ENCODE data around the gene U2AF1L4.
"Not testable (repeated sequence)": the region's sequence is repeated elsewhere in the genome, so short reads cannot be mapped to it uniquely, and the experiment has no call there.

The U2AF1L4 gene

DNA sequence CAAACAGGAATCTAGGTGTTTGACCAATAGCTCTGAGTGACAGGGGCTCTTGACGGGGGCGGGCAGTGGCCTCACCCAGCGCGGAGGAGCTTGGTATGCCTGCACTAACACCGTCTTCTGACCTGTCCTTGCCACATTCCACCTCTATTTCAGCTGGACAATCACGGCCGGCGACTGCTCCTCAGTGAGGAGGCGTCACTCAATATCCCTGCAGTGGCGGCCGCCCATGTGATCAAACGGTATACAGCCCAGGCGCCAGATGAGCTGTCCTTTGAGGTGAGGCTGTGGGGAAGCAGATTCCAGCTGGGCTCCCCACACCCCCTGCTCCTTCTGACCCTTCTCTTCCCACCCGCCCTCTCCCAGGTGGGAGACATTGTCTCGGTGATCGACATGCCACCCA lies 34.8 kb upstream of the U2AF1L4 start:
- no peak for DNase-seq

GRCh38 chr19:35779033-35779432 lies 33.8 kb upstream of the U2AF1L4 start:
- DNase-seq, result no peak

GRCh38 chr19:35777961-35778360 lies 32.7 kb upstream of the U2AF1L4 start:
- DNase-seq, result no peak

- DNase-seq, result no peak
These were observed 32.0 kb upstream of the U2AF1L4 start for GRCh38 chr19:35777086-35777841.

GRCh38 chr19:35776102-35776788 lies 31.0 kb upstream of the U2AF1L4 start:
- no peak for DNase-seq

- DNase-seq, result peak; percentile 99
These were observed 30.3 kb upstream of the U2AF1L4 start, which contains the start of gene ARHGAP33 for GRCh38 chr19:35775298-35776101. ARHGAP33 (plus strand) TSS chr19:35775564; CDS start chr19:35775659, 95 bp downstream.

GRCh38 chr19:35775046-35775297 lies 29.8 kb upstream of the U2AF1L4 start:
- no peak for DNase-seq

GRCh38 chr19:35774274-35775045 lies 29.2 kb upstream of the U2AF1L4 start:
- no peak for DNase-seq

GRCh38 chr19:35773020-35773806 lies 28.0 kb upstream of the U2AF1L4 start:
- peak; percentile 31 for DNase-seq

- DNase-seq, result not testable (repeated sequence)
These were observed 27.1 kb upstream of the U2AF1L4 start for GRCh38 chr19:35772362-35772761.

GRCh38 chr19:35768082-35768421 lies 22.8 kb upstream of the U2AF1L4 start:
- DNase-seq, result no peak

DNA sequence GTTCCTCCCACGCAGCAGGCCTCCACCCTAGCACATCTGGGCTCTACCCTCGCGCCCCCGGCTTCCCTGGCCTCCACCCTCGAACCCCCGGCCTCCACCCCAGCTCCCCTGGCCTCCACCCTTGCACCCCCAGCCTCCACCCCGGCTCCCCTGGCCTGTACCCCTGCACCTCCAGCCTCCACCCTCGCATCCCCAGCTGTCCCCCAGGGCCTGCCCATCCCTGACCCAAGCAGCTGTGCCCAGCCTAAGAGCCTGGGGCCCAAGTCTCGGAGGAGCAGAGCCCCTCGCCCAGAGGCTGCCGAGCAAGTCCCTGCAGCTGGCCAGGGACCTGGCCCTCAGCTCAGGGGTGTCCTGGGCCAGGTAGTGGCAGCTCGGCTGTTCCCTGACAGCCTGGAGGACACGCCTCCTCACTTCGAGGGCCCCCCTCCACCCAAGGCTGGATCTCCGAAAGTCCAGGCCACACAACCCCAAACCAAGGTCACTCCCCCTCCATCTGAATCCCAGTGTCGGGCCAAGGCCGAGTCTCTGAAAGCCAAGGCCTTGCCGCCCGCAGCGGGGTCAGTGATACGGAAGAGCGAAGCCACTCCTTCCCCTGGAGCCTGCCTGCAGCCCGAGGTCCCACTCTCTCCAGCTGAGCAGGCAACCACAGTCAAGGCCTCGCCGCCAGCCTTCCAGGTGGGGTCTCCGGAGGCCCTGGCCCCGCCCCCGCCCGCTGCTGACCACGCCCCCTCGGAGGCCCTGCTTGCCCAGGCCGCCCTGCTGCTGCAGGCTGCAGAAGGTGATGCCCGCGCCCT lies 22.3 kb upstream of the U2AF1L4 start:
- DNase-seq, result no peak

- DNase-seq, result no peak
These were observed 21.4 kb upstream of the U2AF1L4 start for GRCh38 chr19:35766571-35767104.

DNA sequence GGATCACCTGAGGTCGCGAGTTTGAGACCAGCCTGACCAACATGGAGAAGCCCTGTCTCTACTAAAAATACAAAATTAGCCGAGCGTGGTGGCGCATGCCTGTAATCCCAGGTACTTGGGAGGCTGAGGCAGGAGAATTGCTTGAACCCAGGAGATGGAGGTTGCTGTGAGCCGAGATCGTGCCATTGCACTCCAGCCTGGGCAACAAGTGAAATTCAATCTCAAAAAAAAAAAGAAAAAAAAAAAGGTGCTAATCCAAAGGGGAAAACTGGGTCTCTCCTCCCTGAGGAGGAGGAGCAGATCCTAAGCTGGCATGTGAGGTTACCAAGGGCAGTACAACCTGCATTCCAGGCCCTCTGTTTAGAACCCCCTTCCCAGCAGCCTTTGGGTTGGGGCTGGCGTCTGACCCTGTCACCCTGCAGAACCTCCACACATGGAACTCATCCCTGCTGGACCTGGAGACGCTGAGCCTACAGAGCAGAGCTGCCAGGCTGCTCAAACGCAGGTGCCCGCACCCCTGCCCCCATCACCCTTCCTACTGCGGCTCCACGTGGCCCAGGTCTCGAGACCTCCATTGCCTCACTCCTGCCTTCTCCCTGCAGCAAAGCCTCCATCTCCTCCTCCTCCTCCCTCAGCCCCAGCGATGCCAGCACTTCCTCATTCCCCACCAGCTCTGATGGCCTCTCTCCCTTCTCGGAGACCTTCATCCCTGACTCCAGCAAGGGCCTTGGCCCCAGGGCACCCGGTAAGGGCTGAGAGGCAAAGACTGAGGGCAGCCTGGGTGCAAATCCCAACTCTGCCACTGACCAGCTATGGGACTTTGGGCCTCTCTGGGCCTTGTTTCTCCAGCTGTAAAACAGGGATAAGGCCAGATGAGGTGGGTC lies 19.5 kb upstream of the U2AF1L4 start:
- DNase-seq, result no peak

DNA sequence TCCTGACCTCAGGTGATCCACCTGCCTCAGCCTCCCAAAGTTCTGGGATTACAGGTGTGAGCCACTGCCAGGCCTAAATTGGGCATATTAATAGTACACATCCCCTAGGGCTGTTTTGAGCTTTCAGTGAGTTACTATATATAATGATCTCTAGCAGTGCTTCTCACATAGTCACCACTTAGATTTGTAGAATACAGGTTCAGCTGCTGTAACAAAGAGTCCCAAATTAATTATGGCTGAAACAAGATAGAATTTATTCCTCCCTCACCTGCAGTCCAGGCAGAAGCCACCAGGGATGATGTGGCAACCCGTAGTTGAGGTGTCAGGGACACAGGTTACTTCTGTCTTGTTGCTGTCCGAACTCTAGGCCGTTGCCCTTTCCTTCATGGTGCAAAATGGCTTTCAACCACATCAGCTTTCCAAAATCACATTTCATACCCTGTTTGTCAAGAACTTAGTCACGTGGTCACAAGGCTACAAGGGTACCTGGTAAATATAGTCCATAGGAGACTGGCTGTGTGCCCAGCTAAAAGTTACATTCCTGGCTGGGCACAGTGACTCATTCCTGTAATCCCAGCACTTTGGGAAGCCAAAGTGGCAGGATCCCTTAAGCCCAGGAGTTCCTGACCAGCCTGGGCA lies 15.6 kb upstream of the U2AF1L4 start:
- DNase-seq, result no peak

DNA sequence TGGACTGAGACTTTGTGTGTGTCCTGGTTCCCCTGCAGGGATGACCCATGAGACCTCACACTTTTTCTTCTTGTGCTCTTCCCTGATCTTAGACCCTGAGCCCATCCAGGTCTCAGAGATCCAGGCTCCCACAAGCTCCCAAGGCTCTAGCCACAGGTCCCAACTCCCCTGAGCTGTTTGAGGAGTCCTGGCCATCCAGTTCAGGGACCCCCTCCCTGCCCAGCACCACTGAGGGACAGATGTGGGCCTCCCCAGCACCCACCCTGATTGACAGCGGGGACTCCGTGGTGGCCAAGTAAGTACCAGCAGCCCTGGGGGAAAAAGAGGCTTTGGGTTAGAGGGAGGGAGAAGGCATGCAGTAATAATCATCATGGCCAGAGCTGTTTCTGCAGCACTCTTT lies 14.5 kb upstream of the U2AF1L4 start:
- DNase-seq, result no peak

GRCh38 chr19:35757749-35758608 lies 12.8 kb upstream of the U2AF1L4 start, which contains the start of gene PROSER3:
PROSER3 (plus strand) TSS chr19:35758176; CDS start chr19:35758216, 40 bp downstream.
- DNase-seq, result peak; percentile 99

DNA sequence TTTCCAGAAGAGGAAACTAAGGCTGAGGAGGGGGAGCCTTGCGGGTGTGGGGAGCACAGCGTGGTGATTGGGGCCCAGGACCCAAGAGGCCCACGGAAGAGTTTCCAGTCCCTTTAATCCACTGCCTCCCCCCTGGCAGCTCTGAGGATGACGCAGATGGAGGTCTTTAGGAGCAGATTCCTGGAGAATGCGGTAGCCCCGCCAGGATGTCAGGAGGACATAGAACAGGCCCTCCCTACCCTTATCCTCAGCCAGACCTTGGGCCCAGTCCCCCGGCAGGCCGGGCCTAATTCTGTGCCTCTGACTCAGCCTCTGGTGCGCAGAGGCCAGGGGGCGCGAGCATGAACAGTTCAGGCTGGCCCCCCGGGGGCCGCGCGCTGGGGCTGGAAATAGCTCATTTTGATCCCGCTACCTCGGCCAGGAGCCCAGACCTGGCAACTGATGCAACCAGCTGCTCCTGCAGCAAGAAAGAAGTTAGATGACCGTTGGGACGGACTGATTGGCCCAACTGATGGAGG lies 12.1 kb upstream of the U2AF1L4 start:
- peak; percentile 23 for DNase-seq
